ENCODE data around the gene SLC2A8.

SLC2A8 gene, protein sequence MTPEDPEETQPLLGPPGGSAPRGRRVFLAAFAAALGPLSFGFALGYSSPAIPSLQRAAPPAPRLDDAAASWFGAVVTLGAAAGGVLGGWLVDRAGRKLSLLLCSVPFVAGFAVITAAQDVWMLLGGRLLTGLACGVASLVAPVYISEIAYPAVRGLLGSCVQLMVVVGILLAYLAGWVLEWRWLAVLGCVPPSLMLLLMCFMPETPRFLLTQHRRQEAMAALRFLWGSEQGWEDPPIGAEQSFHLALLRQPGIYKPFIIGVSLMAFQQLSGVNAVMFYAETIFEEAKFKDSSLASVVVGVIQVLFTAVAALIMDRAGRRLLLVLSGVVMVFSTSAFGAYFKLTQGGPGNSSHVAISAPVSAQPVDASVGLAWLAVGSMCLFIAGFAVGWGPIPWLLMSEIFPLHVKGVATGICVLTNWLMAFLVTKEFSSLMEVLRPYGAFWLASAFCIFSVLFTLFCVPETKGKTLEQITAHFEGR

DNA sequence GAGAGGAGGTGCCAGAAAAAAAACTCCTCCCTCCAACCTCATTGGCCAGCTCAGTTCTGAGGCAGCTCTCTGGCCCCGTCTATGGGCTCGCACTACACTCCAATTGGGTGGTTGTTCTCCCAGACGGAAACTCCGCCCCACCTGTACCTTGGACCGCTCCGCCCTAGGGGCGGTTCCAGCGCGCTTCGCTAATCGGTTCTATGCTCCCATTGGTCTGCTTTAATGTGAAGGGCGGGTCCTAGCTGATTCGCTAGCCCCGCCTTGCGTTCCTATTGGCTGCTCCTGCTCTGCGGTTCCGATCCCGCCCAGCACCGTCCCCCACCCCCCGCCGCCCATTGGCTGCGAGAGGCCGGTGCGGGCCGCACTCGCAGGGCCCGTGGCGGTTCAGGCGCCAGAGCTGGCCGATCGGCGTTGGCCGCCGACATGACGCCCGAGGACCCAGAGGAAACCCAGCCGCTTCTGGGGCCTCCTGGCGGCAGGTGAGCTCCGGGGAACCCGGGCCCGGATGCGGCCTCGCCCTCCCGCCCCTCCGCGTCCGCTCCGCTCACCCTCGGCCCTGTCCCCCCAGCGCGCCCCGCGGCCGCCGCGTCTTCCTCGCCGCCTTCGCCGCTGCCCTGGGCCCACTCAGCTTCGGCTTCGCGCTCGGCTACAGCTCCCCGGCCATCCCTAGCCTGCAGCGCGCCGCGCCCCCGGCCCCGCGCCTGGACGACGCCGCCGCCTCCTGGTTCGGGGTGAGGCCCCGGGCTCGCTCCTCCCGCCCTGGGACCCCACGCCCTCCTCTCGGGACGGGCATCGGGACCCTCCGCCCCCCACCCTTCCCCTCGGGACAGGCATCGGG is at the start of gene SLC2A8:
Gene SLC2A8, plus strand, starts transcription at position 362 of the 838 bp plus-strand sequence. Its CDS starts 62 bp downstream, at position 424.
- peak; percentile 96 for DNase-seq (ENCODE audit: low spot score)

GRCh38 chr9:127347831-127348776 is 48.9 kb upstream of the SLC2A8 start:
- peak; percentile 78 for DNase-seq (ENCODE audit: low spot score)

GRCh38 chr9:127349483-127350113 is 47.4 kb upstream of the SLC2A8 start:
- no peak for DNase-seq (ENCODE audit: low spot score)

GRCh38 chr9:127351182-127352166 is 45.5 kb upstream of the SLC2A8 start:
- DNase-seq (ENCODE audit: low spot score): no peak

- DNase-seq (ENCODE audit: low spot score): no peak
These were observed 43.1 kb upstream of the SLC2A8 start for GRCh38 chr9:127353882-127354281.

GRCh38 chr9:127356906-127357305 is 40.1 kb upstream of the SLC2A8 start:
- DNase-seq (ENCODE audit: low spot score): no peak

- no peak for DNase-seq (ENCODE audit: low spot score)
These were observed 38.9 kb upstream of the SLC2A8 start for GRCh38 chr9:127358023-127358535.

DNA sequence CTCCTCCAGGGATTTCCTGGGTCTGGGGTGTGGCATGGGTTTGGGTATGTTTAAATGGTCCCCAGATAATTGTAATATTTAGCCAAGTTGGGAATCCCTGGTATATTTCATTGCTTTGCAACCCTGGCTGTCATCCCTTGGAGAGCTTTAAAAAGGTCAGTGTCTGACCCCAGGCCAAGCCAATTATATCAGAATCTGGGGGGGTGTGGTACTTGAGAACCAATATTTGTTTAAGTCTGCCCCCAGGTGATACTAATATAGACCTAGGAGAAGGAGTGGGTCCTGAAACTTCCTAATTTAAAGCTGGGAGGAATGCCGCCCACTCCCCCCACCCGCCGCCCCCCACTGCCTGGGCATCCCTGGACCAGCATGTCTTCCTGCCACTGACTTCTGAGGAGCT is 38.2 kb upstream of the SLC2A8 start:
- DNase-seq (ENCODE audit: low spot score): no peak

DNA sequence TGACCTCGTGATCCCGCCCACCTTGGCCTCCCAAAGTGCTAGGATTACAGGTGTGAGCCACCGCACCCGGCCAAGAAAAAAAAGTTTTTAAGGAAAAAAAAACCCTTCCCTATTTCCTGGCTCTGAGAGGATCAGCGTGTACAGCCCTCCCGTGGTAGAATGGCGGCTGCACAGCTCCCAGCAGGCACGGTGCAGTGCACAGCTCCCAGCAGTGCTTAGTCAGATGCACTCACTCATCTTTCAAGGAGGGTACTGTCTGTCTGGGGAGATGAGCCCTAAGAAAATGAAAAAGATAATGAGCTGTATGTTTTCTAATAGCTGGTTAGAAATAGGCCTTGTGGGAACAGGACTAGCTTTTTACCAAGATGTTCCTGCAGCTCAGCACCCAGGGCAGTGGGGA is 36.7 kb upstream of the SLC2A8 start:
- no peak for DNase-seq (ENCODE audit: low spot score)

DNA sequence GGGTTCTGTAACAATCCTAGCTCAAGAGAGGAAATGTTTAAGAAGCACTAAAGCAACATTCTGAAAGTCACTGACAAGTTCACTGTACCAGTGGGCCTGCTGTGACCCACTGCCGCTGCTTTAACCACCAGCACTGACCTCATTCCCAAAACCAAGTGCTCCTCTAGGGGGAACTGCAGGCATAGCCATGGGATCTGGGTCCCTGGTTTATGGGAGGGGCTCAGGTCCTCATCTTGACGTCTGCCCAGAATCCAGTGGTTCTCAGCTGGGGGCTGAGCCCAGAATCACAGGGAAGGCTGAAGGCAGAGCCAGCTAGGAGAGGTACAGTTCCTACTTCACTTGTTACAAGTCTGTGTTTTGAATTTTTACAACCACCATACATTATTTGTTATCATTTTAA is 36.1 kb upstream of the SLC2A8 start:
- no peak for DNase-seq (ENCODE audit: low spot score)

DNA sequence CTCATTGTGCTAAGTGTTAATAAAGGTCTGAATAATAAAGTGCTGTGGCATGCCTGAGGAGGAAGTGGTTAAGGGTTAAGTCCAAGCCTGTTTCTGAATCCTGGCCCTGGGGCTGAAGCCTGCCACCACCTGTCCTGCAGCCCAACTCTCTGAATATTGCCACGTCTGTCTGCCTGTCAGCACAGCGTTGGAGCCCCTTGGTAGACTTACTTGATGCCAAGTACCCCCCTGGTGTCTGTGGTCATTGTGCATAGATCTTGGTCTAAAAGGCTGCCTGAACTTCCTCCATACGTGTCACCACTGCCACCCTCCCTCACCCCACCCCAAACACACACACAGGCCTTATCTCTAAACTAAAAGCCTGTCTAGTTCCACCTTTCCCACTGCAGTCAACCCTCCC is 35.4 kb upstream of the SLC2A8 start:
- DNase-seq (ENCODE audit: low spot score): no peak

- DNase-seq (ENCODE audit: low spot score): no peak
These were observed 34.1 kb upstream of the SLC2A8 start for GRCh38 chr9:127362829-127363228.

- DNase-seq (ENCODE audit: low spot score): no peak
These were observed 31.5 kb upstream of the SLC2A8 start for GRCh38 chr9:127365461-127365860.

GRCh38 chr9:127366594-127366993 is 30.4 kb upstream of the SLC2A8 start:
- DNase-seq (ENCODE audit: low spot score): no peak

GRCh38 chr9:127368852-127369402 is 28.0 kb upstream of the SLC2A8 start:
- DNase-seq (ENCODE audit: low spot score): no peak

DNA sequence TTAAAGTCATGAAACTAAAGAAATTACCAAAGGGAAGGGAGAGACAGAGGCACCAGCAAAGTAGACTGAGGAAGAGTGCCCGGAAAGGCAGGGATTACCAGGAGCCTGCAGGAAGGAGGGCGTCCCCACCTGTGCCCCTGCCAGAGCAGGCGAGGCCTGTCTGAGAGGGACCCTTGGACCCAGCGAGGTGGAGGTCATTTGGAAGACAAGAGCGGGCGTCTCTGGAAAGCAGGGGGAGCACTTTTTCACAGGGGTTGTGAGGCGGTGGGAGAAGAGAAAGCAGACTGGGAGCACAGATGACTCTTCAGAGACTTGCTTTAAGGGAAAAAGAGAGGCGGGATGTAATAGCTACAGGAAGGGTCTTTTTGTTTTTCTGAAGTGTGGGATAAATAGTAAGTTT is 27.5 kb upstream of the SLC2A8 start:
- DNase-seq (ENCODE audit: low spot score): no peak

DNA sequence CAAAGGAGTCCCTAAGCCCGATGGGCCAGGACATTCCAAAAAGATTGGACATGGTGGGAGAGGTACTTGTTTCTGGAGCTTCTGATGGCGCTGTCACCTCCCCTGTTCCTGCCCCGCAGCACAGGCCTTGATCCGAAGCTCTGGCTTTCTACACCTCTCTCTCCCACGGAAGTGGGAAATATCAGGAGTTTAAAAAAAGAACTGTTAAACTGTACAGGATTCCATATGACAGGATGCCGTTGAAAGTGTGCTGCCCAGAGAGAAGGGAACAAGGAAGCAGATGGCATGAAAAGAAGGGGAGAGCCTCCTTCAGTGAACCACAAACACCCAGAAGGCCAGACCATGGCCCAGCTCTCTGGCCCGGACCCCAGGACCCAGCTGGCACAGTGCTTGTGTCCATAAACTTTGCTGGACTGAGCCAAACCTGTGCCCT is 26.8 kb upstream of the SLC2A8 start:
- no peak for DNase-seq (ENCODE audit: low spot score)

GRCh38 chr9:127370672-127371648 is 26.0 kb upstream of the SLC2A8 start:
- DNase-seq (ENCODE audit: low spot score): no peak

Measured in AG20443 (cell line).